ENCODE results near the gene DIPK1B. TPM values are rescaled to one million over a fixed set of nuclear protein-coding genes. Genes with fewer than 3 reads are reported as not detected.

DIPK1B gene
- total RNA-seq, 1 donor from 2014 or later = 60.5 TPM

DNA sequence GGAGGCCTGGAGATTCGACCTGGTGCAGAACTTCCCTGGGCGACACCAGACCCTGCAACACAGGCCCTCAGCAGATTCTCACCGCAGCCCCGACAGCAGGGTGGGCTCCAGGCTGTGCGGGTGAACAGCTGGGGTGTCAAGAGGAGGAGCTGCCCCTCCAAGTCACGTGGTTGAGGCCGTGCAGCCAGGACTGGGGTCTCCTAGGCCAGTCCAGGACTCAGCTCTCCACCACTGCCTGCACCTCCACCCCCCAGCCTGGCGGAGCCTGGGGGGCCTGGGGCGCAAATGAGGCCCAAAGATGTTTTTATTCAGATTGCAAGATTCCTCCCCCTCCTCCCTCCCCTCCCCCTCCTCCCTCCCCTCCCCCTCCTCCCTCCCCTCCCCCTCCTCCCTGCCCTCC lies 15.9 kb upstream of the DIPK1B start:
- Mint-ChIP-seq H3K36me3 (no peaks in the 10 kb centered on the region), H3K4me3 (no peak overlapping the region), H3K27me3 (ENCODE audit: low read depth) (peaks cover 10% of the 10 kb centered on the region), H3K4me1 (peaks cover 3% of the 10 kb centered on the region), H3K27ac (no peak overlapping the region), H3K9me3 (no peaks in the 10 kb centered on the region)
- no peak for DNase-seq (ENCODE audit: low spot score in 2 of 2, unreplicated experiment in 2 of 2)
- TF ChIP-seq, protein P1, sequence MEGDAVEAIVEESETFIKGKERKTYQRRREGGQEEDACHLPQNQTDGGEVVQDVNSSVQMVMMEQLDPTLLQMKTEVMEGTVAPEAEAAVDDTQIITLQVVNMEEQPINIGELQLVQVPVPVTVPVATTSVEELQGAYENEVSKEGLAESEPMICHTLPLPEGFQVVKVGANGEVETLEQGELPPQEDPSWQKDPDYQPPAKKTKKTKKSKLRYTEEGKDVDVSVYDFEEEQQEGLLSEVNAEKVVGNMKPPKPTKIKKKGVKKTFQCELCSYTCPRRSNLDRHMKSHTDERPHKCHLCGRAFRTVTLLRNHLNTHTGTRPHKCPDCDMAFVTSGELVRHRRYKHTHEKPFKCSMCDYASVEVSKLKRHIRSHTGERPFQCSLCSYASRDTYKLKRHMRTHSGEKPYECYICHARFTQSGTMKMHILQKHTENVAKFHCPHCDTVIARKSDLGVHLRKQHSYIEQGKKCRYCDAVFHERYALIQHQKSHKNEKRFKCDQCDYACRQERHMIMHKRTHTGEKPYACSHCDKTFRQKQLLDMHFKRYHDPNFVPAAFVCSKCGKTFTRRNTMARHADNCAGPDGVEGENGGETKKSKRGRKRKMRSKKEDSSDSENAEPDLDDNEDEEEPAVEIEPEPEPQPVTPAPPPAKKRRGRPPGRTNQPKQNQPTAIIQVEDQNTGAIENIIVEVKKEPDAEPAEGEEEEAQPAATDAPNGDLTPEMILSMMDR (IDR thresholded peaks at IDR 0.05; ENCODE audit: unreplicated experiment) = no peak

DNA sequence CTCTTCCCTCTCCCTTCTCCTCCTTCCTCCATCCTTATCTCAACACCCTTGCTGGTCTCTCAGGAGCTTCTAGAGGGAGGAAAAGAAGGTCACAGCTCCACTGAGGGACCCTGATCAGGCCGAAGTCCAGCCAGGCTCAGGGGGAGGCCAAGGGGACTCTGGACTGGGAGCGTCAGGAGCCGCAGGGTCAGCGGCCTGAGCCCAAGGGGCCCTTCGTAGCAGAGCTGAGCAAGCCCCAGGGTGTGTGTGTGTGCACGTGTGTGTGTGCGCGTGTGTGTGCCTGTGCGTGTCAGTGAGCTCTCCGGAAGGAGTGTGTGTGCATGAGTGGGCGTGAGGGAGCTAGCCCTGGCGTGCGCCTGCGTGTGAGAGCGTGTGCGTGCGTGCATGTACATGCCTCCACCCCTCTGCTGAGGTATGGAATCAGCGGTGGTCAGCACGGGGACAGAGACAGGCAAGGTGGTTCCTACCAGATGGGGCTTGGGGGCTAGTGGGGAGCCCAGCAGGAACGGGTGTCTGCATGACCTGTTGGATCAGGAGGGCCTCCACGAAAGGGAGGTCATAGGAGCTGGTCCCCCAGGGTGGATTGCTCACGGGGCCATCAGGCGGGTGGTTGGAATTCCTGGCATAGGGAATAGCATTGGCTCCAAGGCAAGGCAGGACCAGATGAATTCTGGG lies 15.1 kb upstream of the DIPK1B start:
- peaks cover 14% of the 10 kb centered on the region for H3K27me3 Mint-ChIP-seq (ENCODE audit: low read depth)
- peaks cover 3% of the 10 kb centered on the region for H3K4me1 Mint-ChIP-seq
- H3K9me3 Mint-ChIP-seq = no peaks in the 10 kb centered on the region
- DNase-seq (ENCODE audit: low spot score in 2 of 2, unreplicated experiment in 2 of 2) = no peak
- TF ChIP-seq, protein P1 (IDR thresholded peaks at IDR 0.05; ENCODE audit: unreplicated experiment) = no peak
- no peak overlapping the region for H3K4me3 Mint-ChIP-seq
- no peak overlapping the region for H3K27ac Mint-ChIP-seq
- no peaks in the 10 kb centered on the region for H3K36me3 Mint-ChIP-seq

DNA sequence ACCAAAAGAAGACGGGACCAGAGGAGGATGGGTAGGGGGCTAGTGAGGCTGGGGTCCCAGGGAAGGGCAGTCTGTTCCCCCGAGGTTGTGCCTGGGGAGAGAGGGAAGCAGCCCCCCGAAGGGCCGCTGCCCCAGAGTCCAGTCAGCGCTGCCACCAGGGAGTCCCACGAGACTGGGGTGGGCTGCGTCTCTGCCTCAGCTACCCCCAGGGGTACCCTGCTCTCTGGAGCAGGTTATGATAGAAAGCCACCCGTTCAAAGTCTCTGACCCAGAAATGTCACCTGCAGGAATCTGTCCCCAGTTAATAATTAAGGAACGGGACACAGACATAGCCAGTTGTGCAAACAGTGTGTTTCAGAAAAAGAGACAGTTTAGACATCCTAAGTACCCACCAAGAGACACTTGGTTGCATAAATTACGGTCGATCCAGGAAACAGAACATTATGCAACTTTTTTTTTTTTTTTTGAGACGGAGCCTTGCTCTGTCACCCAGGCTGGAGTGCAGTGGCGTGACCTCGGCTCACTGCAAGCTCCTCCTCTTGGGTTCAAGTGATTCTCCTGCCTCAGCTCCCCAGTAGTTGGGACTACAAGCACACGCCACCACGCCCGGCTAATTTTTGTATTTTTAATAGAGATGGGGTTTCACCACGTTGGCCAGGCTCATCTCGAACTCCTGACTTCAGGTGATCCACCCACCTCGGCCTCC lies 14.4 kb upstream of the DIPK1B start:
- no peak overlapping the region for H3K27ac Mint-ChIP-seq
- no peaks in the 10 kb centered on the region for H3K9me3 Mint-ChIP-seq
- H3K4me3 Mint-ChIP-seq = no peak overlapping the region

DNA sequence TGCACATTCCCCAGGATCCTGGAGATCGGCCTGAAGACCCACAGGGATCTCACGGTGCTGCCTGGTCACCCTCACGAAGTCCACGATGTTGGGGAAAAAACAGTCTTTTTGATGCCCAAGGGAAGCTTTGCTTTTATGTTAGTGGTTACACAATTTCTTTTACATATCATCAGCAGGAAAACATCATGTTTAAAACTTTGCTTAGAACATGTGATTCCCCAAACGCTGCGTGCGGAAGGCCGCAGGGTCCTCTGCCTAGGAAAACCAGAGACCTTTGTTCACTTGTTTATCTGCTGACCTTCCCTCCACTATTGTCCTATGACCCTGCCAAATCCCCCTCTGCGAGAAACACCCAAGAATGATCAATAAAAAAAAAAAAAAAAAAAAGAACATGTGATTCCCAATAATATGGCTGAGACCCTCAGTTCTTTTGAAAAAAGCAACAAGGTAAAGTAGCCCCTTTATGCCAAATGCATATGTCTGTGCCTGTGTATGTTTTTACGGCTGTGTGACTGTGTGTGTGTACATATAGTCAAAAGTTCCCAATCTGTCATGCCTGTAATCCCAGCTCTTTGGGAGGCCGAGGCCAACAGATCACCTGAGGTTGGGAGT lies 13.6 kb upstream of the DIPK1B start:
- TF ChIP-seq, protein P1 (IDR thresholded peaks at IDR 0.05; ENCODE audit: unreplicated experiment) = no peak
- peaks cover 14% of the 10 kb centered on the region for H3K27me3 Mint-ChIP-seq (ENCODE audit: low read depth)

More for the DNA sequence above, 14.4 kb upstream of the DIPK1B start:
- DNase-seq (ENCODE audit: low spot score in 2 of 2, unreplicated experiment in 2 of 2) = no peak
- H3K27me3 Mint-ChIP-seq (ENCODE audit: low read depth) = peaks cover 14% of the 10 kb centered on the region
- peaks cover 3% of the 10 kb centered on the region for H3K4me1 Mint-ChIP-seq
- H3K36me3 Mint-ChIP-seq = no peaks in the 10 kb centered on the region
- TF ChIP-seq, protein P1 (IDR thresholded peaks at IDR 0.05; ENCODE audit: unreplicated experiment) = no peak

DNA sequence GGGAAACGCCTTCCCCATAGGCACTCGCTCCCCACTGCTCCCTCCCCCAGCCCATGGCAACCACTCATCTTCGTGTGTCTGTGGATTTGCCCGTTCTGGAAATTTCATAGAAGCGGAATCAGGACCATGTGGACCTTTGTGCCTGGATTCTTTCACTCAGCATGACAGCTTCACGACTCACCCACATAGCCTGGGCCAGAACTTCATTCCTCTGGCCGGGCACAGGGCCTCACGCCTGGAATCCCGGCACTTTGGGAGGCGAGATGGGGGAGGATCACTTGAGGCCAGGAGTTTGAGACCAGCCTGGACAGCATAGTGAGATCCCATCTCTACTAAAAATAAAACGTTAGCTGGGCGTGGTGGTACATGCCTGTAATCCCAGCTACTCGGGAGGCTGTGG lies 12.1 kb upstream of the DIPK1B start:
- DNase-seq (ENCODE audit: low spot score in 2 of 2, unreplicated experiment in 2 of 2) = no peak
- Mint-ChIP-seq H3K4me1 (peaks cover 3% of the 10 kb centered on the region), H3K9me3 (no peaks in the 10 kb centered on the region), H3K36me3 (no peaks in the 10 kb centered on the region), H3K27me3 (ENCODE audit: low read depth) (peaks cover 15% of the 10 kb centered on the region), H3K4me3 (no peak overlapping the region), H3K27ac (no peak overlapping the region)
- TF ChIP-seq, protein P1 (IDR thresholded peaks at IDR 0.05; ENCODE audit: unreplicated experiment) = no peak

More for the DNA sequence above, 13.6 kb upstream of the DIPK1B start:
- H3K9me3 Mint-ChIP-seq = no peaks in the 10 kb centered on the region
- no peak overlapping the region for H3K4me3 Mint-ChIP-seq
- H3K4me1 Mint-ChIP-seq = peaks cover 3% of the 10 kb centered on the region
- no peak overlapping the region for H3K27ac Mint-ChIP-seq
- H3K36me3 Mint-ChIP-seq = no peaks in the 10 kb centered on the region
- DNase-seq (ENCODE audit: low spot score in 2 of 2, unreplicated experiment in 2 of 2) = no peak

Data from mesothelial cell of epicardium (in vitro differentiated cells).